ENCODE measurements around the gene GRIPAP1. TPM values are rescaled to one million over a fixed set of nuclear protein-coding genes. Genes with fewer than 3 reads are reported as not detected.
A peak's percentile ranks its signal among the peaks of the same experiment; 100 is the strongest.

GRIPAP1 gene
- total and polyA plus RNA-seq, 2 of the 13 experiments (the other 11 are each of a cell fraction or from before 2014, with no cell fraction given): 16.1 to 22.6 TPM

GRCh38 chrX:49043220-49043986, 41.3 kb upstream of the GRIPAP1 start, which contains the start of gene TFE3 (continued):
- no peak for TF ChIP-seq ZNF816 (CRISPR knock-in tag; IDR thresholded peaks at IDR 0.05; ENCODE audit: borderline replicate concordance)
- no peak for TF ChIP-seq CEBPB (IDR thresholded peaks at IDR 0.05; ENCODE audit: borderline replicate concordance, low read depth, low read length)
- TF ChIP-seq ATF7-NPFF (CRISPR knock-in tag; IDR thresholded peaks at IDR 0.05; ENCODE audit: low read depth): no peak
- no peak for TF ChIP-seq ZNF232 (CRISPR knock-in tag; IDR thresholded peaks at IDR 0.05; ENCODE audit: borderline replicate concordance)
- no peak for TF ChIP-seq MLXIP (CRISPR knock-in tag; IDR thresholded peaks at IDR 0.05; ENCODE audit: borderline replicate concordance)
- no peak for TF ChIP-seq ZEB1 (IDR thresholded peaks at IDR 0.05; ENCODE audit: insufficient replicate concordance, low read depth)
- TF ChIP-seq, protein P1, sequence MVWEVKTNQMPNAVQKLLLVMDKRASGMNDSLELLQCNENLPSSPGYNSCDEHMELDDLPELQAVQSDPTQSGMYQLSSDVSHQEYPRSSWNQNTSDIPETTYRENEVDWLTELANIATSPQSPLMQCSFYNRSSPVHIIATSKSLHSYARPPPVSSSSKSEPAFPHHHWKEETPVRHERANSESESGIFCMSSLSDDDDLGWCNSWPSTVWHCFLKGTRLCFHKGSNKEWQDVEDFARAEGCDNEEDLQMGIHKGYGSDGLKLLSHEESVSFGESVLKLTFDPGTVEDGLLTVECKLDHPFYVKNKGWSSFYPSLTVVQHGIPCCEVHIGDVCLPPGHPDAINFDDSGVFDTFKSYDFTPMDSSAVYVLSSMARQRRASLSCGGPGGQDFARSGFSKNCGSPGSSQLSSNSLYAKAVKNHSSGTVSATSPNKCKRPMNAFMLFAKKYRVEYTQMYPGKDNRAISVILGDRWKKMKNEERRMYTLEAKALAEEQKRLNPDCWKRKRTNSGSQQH (CRISPR knock-in tag; IDR thresholded peaks at IDR 0.05; ENCODE audit: low read depth): no peak
- TF ChIP-seq MYNN (CRISPR knock-in tag; IDR thresholded peaks at IDR 0.05; ENCODE audit: low read depth): peak; percentile 100
- no peak for TF ChIP-seq ZNF33A (CRISPR knock-in tag; IDR thresholded peaks at IDR 0.05; ENCODE audit: borderline replicate concordance)
- no peak for TF ChIP-seq GATAD2A (CRISPR knock-in tag; IDR thresholded peaks at IDR 0.05)
- TF ChIP-seq, protein P2, sequence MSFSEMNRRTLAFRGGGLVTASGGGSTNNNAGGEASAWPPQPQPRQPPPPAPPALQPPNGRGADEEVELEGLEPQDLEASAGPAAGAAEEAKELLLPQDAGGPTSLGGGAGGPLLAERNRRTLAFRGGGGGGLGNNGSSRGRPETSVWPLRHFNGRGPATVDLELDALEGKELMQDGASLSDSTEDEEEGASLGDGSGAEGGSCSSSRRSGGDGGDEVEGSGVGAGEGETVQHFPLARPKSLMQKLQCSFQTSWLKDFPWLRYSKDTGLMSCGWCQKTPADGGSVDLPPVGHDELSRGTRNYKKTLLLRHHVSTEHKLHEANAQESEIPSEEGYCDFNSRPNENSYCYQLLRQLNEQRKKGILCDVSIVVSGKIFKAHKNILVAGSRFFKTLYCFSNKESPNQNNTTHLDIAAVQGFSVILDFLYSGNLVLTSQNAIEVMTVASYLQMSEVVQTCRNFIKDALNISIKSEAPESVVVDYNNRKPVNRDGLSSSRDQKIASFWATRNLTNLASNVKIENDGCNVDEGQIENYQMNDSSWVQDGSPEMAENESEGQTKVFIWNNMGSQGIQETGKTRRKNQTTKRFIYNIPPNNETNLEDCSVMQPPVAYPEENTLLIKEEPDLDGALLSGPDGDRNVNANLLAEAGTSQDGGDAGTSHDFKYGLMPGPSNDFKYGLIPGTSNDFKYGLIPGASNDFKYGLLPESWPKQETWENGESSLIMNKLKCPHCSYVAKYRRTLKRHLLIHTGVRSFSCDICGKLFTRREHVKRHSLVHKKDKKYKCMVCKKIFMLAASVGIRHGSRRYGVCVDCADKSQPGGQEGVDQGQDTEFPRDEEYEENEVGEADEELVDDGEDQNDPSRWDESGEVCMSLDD (CRISPR knock-in tag; IDR thresholded peaks at IDR 0.05; ENCODE audit: borderline replicate concordance): no peak
- no peak; the same call in none of the 2 replicates for TF ChIP-seq ZMYM4 (CRISPR knock-in tag; IDR thresholded peaks at IDR 0.05)
- TF ChIP-seq, protein P3, sequence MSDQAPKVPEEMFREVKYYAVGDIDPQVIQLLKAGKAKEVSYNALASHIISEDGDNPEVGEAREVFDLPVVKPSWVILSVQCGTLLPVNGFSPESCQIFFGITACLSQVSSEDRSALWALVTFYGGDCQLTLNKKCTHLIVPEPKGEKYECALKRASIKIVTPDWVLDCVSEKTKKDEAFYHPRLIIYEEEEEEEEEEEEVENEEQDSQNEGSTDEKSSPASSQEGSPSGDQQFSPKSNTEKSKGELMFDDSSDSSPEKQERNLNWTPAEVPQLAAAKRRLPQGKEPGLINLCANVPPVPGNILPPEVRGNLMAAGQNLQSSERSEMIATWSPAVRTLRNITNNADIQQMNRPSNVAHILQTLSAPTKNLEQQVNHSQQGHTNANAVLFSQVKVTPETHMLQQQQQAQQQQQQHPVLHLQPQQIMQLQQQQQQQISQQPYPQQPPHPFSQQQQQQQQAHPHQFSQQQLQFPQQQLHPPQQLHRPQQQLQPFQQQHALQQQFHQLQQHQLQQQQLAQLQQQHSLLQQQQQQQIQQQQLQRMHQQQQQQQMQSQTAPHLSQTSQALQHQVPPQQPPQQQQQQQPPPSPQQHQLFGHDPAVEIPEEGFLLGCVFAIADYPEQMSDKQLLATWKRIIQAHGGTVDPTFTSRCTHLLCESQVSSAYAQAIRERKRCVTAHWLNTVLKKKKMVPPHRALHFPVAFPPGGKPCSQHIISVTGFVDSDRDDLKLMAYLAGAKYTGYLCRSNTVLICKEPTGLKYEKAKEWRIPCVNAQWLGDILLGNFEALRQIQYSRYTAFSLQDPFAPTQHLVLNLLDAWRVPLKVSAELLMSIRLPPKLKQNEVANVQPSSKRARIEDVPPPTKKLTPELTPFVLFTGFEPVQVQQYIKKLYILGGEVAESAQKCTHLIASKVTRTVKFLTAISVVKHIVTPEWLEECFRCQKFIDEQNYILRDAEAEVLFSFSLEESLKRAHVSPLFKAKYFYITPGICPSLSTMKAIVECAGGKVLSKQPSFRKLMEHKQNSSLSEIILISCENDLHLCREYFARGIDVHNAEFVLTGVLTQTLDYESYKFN (CRISPR knock-in tag; conservative IDR thresholded peaks at IDR 0.05): no peak; the same call in 1 of the 2 replicates
- peak; percentile 100; the same call in 1 of the 2 replicates for TF ChIP-seq ZFP90 (CRISPR knock-in tag; IDR thresholded peaks at IDR 0.05; ENCODE audit: borderline replicate concordance)
- peak; percentile 72 for TF ChIP-seq CREB1 (IDR thresholded peaks at IDR 0.05)
- TF ChIP-seq CREB1 (CRISPR knock-in tag; IDR thresholded peaks at IDR 0.05): peak; percentile 70; the same call in 1 of the 2 replicates
